ENCODE results near the gene CDNF.
"Not testable (repeated sequence)": the region's sequence is repeated elsewhere in the genome, so short reads cannot be mapped to it uniquely, and the experiment has no call there.

The CDNF gene

GRCh38 chr10:14839305-14839695, 1.5 kb upstream of the CDNF start:
- no peak for DNase-seq (ENCODE audit: low read depth in 2 of 2)

- DNase-seq (ENCODE audit: low read depth in 2 of 2) = peak in 1 of 2 donors; percentile 17
These were observed 906 bp upstream of the CDNF start for GRCh38 chr10:14838582-14839304.

GRCh38 chr10:14837003-14837756, 657 bp downstream of the CDNF start:
- no peak for DNase-seq (ENCODE audit: low read depth in 2 of 2)

GRCh38 chr10:14836208-14836607, 1.6 kb downstream of the CDNF start:
- DNase-seq (ENCODE audit: low read depth in 2 of 2) = no peak

- DNase-seq (ENCODE audit: low read depth in 2 of 2) = no peak
These were observed 4.7 kb downstream of the CDNF start for GRCh38 chr10:14833106-14833505.

- no peak for DNase-seq (ENCODE audit: low read depth in 2 of 2)
These were observed 11.6 kb downstream of the CDNF start for GRCh38 chr10:14826076-14826829.

- no peak for DNase-seq (ENCODE audit: low read depth in 2 of 2)
These were observed 13.9 kb downstream of the CDNF start for GRCh38 chr10:14823966-14824365.

- no peak for DNase-seq (ENCODE audit: low read depth in 2 of 2)
These were observed 14.7 kb downstream of the CDNF start for GRCh38 chr10:14822879-14823755.

- no peak for DNase-seq (ENCODE audit: low read depth in 2 of 2)
These were observed 16.0 kb downstream of the CDNF start for GRCh38 chr10:14821635-14822375.

GRCh38 chr10:14820775-14821154, 17.1 kb downstream of the CDNF start:
- DNase-seq (ENCODE audit: low read depth in 2 of 2) = no peak

GRCh38 chr10:14820010-14820774, 17.6 kb downstream of the CDNF start:
- no peak for DNase-seq (ENCODE audit: low read depth in 2 of 2)

GRCh38 chr10:14816717-14817116, 21.1 kb downstream of the CDNF start:
- DNase-seq (ENCODE audit: low read depth in 2 of 2) = not testable (repeated sequence)

- DNase-seq (ENCODE audit: low read depth in 2 of 2) = no peak
These were observed 22.2 kb downstream of the CDNF start for GRCh38 chr10:14815681-14816080.

GRCh38 chr10:14812271-14812670, 25.6 kb downstream of the CDNF start:
- DNase-seq (ENCODE audit: low read depth in 2 of 2) = no peak

- no peak for DNase-seq (ENCODE audit: low read depth in 2 of 2)
These were observed 26.6 kb downstream of the CDNF start for GRCh38 chr10:14810969-14811953.

GRCh38 chr10:14806318-14806717, 31.5 kb downstream of the CDNF start:
- DNase-seq (ENCODE audit: low read depth in 2 of 2) = no peak

- no peak for DNase-seq (ENCODE audit: low read depth in 2 of 2)
These were observed 34.0 kb downstream of the CDNF start for GRCh38 chr10:14803827-14804226.

- no peak for DNase-seq (ENCODE audit: low read depth in 2 of 2)
These were observed 36.1 kb downstream of the CDNF start for GRCh38 chr10:14801723-14802122.

- DNase-seq (ENCODE audit: low read depth in 2 of 2) = no peak
These were observed 37.4 kb downstream of the CDNF start for GRCh38 chr10:14800397-14800796.

Measured in stimulated activated CD8-positive, alpha-beta memory T cell treated with anti-CD3 and anti-CD28 coated beads, Interleukin-2, amount 100 ng/mL, for 48 hours (primary cell).